GM19099 (cell line): Measurements from ENCODE around the gene SALL2.
A peak's percentile ranks its signal among the peaks of the same experiment; 100 is the strongest.

Experiments used
- POLR2A ChIP-seq: IDR thresholded peaks from 3 replicates; pipeline ENCODE4 v1.6.1; 2011; ENCODE audit warnings: low read depth; ENCODE audit not compliant: insufficient read length; ENCODE audit errors: extremely low read depth

Gene SALL2

DNA sequence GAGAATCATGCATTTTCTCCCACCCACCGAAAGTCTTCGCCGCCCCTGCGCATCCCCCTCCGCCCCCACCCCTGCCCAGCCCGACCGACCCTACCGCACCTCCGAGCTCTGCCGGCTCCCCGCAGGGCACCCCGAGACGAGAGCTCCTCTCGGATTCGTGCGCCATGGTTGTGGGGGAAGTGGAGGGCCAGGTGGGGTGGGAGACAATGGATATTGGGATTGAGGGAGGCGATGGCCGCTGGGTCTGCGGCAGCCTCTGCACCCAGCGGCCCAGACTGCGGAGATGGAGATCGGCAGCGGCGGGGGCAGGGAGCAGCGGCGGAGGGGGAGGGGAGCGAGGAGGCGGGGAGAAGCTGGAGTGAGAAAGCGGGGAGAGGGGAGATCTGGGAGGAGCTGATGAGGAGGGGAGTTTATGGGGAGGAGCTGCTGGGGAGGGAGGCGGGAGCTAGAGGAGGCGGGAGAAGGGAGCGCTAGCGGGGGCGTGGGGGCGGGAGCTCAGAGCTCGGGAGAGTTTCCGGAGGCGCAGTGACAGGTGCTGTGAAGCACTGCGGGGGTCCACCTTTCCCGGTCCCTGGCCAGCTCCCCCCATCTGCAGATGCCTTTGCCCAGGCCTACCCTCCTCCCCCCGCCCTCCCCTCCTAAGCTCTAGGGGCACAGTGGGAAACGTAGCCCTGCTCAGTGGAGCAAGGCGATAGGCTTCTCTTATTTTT is at the start of gene SALL2:
SALL2 (minus strand) TSS at position 385 of the 710 bp plus-strand sequence; CDS start at position 166, 219 bp downstream.
- peak; percentile 25 for TF ChIP-seq POLR2A

DNA sequence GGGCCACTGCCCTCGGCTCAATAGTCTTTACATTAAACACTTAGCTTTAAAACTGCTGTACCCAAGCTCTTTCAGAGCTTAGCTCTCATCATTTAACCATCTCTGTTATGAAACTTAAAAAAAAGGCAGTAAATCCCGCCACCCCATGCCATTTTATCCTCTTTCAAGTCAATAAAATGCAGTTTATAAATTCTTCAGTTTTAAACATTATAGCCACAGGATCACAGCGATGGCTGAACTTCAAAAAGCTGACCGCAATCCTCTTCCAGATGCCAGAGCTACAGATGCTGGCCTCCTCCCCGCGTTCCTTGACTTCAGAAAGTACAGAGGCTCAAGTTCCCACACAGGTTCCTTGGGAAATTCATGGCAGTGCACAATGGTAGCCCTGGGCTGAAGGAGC is 49.5 kb upstream of the SALL2 start:
- no peak for TF ChIP-seq POLR2A

DNA sequence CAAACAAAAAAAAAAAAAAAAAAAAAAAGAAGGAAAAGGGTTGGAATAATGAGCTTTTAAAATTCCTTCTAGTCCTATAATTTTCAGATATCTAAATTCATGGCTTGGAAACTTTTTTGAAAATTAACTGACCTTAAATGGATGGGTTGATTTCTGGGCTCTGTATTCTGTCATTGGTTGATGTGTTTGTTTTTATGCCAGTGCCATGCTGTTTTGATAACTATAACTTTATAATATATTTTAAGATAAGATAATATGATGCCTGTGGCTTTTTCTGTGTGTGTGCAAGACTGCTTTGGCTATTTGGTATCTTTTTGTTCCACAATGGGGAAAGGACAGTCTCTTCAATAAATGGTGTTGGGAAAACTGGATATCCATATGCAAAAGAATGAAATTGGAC is 46.5 kb upstream of the SALL2 start:
- no peak for TF ChIP-seq POLR2A

DNA sequence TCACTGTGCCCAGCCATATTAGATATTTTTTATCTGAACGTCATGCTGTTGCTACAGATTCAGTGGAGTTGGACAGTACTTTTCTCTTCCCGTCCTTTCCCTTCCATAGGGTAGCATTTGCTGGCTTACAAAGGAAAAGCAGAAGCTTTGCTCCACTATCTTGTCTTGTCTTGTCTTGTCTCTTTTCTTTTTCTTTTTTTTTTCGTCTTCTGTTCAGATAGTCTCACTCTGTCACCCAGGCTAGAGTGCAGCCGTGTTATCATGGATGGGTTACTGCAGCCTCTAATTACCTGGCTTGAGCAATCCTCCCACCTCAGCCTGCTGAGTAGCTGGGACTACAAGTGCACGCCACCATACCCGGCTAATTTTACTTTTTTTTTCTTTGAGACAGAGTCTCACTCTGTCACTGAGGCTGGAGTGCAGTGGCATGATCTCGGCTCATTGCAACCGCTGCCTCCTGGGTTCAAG is 32.6 kb upstream of the SALL2 start:
- TF ChIP-seq POLR2A = no peak

DNA sequence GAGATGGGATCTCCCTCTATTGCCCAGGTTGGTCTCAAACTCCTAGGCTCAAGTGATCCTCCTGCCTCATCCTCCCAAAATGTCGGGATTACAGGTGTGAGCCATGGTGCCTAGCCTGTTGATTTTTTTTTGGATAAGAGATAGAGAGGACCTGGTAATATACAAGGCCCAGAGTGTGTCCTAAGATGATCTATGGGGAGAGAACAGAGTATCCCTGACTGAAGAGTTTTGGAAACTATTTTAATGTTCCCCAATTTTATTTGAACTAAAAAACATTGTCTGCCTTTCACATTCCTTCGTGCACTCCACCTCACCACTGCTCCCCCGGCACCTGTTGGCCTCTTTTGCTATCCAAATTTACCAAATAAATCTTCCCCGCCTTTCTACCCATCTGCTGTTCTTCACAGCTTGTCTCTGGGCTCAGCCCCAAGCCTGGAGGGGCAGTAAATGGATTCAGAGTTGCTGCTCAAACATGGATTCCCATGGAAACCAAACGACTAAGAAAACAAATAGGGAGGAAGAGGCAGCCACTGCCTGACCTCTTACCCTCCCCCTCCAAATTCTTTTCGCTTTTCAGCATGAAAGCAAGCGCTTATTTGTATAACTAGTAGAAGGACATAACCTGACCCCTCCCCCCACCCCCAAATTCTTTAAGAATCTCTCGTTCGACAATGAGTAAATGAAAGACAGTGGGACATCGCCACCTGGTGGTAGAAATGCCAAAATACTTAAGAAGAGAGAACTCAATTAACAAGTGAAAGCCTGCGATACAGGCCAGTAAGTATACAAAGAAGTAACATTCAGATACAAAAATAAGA is 31.1 kb upstream of the SALL2 start:
- no peak for TF ChIP-seq POLR2A

DNA sequence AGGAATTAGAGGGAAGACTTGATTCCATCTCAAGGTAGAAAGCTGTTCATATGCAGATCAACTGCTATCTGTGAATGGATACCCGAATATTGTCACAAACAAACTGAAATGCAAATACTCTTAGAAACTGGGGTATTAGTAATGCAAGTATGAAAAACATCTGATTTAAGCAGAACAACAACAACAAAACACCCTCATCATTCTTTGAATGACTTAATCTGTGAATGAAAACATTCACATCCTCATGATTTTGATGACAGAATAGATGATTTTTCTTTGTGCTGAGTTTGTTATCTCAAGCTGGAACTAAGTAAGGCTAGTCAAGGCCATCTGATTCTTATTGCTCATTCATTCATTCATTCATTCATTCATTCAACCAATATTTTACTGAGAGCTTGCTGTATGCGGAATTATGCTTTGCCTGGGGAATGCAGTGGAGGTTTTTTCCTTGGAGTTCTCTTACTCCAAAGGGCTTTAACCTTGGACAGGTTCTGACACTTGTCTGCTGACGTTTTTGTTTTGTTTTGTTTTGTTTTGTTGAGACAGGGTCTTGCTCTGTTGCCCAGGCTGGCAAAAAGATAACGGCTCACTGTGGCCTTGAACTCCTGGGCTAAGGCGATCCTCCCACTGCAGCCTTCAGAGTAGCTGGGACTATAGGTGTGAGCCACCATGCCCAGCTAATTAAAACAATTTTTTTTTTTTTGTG is 30.4 kb upstream of the SALL2 start:
- no peak for TF ChIP-seq POLR2A

DNA sequence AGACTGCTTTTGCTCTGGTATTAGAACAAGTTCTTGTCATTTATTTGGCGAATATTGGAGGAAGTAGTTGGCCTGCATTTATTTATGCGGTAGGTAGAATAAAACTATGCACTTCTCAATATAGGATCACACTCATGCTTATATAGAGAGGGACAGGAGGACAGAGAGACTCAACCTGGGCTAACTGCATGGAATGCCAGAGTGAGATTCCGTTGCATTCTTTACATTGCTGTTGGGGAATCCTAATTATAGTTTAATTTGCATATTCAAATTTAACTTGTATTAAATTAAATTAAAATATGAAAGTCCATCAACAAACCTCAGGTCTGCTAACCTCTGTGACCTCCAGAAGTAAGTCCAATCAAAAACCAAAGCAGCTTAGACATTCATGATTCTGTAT is 27.1 kb upstream of the SALL2 start:
- TF ChIP-seq POLR2A = no peak

DNA sequence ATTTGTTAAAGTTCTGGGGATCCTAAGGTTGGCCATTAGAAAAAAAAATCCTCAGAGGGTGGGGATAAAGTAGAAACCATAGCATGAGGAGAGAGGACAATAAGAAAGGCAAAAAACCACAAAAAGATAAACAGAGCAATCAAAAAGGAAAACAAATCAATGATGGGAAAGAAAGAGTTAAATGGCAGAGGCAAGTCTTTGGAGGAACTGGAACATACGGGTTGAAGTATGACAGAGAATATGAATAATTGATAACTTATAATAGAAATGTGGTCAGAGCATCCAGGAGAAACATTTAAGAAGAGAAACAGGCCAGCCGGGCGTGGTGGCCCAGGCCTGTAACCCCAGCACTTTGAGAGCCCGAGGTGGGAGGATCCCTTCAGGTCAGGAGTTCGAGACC is 17.8 kb upstream of the SALL2 start:
- TF ChIP-seq POLR2A = no peak

DNA sequence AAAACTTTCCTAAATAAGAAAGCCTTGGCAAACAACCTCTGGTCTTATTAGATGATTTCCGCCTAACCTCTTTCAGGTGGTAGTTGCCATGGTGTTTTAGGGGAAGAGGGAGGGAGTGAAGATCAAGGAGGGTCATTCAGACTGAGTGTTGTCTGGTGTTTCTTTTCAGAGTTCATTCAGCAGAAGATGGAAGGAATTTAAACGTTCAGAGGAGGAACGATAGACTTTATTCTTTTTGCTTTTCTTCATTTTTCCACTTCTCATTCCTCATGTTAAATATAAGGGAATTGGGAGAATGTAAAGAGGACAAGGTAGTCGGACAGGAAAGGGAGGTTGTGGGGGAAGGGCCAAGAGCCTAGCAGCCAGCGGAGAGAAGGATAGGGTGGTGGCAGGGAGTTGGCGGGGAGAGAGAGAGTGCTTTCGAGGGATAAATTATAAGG is 17.4 kb upstream of the SALL2 start:
- no peak for TF ChIP-seq POLR2A

DNA sequence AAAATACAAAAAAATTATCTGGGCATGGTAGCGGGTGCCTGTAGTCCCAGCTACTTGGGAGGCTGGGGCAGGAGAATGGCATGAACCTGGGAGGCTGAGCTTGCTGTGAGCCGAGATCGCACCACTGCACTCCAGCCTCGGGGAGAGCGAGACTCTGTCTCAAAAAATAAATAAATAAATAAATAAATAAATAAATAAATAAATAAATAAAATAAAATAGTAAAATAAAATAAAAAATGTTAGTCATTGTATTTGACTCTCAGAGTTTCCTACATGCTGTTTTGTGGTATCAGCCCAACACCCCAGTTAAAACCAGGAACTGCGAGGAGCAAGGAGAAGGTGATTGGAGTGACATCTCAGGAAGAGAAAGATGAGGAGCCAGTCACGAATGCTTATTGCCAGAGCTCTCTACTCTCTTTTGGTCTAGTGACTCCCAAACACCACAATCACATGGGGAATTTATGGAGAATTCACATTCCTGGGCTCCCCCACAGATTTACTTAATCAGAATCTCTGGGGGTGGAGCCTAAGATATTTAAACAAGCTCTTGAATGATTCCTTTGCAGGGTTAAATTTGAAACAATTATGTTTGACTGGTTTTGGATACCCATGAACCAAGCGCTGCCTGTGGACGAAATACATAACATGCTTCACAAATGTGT is 15.4 kb upstream of the SALL2 start:
- no peak for TF ChIP-seq POLR2A

DNA sequence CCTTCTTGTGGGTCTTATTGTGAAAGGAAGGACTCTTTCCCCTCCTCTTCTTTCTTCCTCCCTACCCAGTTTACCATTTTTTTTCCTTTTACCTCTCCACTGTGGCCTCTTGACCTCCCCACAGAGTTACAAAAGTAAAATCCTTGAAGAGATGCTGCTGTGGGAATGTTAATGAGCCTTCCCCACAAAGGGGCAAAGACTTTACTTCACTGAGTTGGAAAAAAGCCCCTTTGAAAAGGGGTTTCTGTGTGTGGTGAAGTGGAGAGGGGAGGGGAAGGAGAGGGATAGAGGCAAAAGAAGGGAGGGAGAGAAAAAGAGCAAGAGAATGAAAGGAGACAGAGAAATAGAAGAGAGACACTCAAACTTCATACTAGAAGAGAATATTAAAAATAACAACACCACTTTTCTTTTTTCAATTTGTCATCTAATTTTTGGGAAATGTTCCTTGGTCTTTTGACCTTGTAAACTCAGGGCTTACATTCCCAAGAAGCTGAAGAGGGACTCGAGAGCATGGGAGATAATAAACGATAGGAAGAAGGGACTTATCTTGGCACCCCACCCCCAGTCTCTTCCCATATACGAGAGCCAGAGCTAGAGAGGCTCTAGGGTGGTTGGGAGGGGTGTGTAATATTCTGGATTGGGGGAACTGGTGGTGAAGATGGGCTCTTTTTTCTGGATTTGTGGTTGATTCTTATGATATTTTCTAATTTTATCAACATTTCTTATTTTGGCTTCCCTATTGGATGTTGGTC is 13.2 kb upstream of the SALL2 start:
- no peak for TF ChIP-seq POLR2A

DNA sequence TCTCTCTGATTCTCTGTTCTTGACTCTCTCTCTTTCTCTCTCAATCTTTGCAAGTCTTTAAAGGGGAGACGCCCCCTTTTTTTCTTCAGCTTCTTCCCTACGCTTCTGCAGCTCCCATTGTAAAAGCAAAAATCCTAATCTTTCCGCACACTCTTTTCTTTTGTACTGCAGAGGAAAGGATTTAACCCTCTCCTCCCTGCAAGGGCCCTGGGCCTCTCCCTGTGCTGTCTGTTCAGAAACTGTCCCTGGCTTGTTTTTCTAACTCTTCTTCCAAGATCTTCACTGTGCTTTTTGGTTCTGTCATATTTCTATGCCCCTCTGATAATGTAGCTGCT is 10.9 kb upstream of the SALL2 start:
- TF ChIP-seq POLR2A = no peak

DNA sequence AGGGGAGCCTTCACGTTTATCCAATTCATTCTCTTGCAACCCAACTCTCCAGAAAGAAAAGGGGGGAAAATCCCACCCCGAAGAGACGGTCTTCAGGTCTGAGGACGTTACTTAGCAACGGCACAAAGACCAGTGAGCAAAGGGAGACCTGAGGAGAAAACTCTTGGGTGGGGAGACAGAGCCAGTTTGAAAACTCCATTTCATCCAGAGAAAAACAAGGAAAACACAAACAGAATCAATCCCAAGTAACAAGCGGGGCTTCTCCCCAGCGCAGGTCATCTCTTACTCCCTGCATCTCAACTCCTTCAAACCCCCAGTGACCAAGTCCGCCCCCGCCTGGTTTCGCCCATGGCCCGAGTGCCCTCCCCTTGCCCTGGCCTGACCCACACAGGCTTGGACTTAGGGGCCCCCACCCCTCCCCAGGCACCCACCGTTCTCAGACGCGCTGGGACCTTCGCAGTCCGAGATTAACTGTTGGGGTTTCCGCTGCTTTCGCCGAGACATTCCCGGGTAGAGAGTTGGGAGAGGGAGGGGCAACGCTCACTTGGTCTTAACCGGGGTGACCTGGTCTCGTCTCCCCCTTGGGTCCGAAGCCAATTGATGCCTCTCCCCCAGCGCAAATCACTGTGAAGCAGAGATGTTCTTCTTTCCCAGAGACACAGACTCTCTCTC is 10.4 kb upstream of the SALL2 start:
- no peak for TF ChIP-seq POLR2A

DNA sequence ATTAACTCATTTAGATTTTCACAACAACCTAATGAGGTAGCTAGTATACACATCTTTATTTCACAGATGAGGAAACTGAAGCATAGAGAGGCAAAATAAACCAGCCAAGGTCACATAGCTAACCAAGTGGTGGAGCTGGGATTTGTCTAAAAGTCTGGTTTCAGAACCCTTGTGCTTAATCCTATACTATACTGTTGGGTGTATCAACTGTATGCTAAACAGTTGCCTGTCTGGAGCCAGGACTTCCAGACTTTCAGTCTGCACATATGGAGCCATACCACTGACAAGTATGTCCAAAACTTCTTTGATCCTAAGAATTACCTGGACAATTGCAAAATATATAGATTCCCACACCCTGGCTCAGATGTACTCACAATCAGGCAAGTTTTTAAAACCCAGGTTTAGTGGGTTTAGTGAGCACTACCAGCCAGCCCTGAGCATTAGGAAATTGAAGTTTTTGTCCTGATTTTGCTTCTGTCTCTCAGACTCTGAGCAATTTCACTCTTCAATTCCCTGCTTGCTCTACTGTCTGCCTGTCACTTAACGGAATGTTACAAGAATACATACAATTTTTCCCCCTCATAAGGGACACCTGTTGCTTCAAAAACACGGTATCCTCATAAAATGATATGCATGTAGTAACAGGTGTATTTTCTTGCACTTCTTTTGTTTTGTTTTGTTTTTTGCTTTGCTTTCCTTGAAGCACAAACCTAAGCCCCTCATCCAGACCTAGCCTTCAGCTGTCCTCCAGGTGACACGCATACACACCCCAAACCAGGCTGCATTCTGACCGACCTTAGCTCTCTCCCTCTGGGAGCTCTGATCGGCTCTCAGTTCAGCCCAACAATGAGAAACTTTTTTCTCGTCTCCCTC is 9.6 kb upstream of the SALL2 start:
- no peak for TF ChIP-seq POLR2A

DNA sequence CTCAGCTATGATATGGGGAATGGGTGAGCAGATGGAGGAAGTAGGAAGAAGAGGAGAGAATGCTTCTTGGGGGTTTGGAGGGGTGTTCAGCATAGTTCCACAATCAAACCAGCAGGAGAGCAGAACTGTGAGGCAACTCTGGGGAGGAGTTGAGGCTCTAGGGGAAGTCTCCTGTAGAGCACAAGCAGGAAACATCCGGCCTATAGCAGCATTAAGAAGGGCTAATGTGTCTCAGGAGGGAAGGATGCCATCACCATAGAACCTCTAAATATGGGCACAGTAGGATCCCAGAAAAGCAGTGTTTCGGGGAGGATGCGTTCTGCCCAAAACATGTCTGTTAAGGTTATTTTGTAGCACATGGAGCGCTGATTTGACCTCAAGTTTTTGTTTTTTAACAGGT is 8.4 kb upstream of the SALL2 start:
- TF ChIP-seq POLR2A = no peak
